LoVo (cell line): ENCODE measurements around the gene TMEM98.
"Not testable (repeated sequence)": the region's sequence is repeated elsewhere in the genome, so short reads cannot be mapped to it uniquely, and the experiment has no call there.

Experiments used
- DNase-seq: peaks from one replicate; pipeline ENCODE4 v3.0.0-alpha.2; 2016; ENCODE audit warnings: low spot score

Gene TMEM98

DNA sequence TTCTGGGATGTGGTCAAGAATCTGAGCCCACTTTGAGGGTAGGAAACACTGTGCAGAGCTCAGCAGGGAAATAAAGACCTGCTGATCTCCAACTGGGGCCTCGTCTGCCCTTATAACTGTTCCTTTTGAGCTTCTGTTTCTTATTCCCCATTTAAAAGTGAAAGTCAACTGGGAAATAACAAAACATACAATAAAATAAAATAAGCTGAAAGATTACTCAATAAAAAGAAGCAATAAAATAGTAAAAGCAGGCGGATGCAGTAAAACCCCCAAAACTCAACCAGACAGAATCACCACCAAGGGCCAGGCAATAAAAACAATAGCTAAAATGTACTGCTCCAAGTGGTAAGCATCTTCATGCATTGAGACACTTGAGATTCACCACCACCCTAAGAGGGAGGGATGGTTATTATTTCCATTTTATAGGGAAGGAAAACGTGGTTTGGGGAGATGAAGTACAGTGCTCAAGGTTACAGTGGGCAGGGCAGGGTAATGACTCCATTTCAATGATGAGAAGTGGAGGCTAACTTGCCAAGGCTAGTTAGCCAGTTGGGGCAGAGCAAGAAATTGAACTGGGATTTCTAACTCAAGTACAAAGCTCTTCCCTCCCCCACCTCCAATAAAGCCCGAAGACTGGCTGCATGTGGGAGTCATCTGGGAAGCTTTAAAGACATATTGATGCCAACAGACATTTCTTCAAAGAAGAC is 57.2 kb downstream of the TMEM98 start:
- DNase-seq, result no peak

DNA sequence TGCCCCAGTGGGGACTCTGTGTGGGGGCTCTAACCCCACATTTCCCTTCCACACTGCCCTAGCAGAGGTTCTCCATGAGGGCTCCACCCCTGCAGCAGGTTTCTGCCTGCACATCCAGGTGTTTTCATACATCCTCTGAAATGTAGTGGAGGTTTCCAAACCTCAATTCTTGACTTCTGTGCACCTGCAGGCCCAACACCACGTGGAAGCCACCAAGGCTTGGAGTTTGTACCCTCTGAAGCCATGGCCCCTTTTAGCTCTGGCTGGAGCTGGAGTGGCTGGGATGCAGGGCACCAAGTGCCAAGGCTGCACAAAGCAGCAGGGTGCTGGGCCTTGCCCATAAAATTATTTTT is 59.5 kb downstream of the TMEM98 start:
- DNase-seq, result not testable (repeated sequence)

DNA sequence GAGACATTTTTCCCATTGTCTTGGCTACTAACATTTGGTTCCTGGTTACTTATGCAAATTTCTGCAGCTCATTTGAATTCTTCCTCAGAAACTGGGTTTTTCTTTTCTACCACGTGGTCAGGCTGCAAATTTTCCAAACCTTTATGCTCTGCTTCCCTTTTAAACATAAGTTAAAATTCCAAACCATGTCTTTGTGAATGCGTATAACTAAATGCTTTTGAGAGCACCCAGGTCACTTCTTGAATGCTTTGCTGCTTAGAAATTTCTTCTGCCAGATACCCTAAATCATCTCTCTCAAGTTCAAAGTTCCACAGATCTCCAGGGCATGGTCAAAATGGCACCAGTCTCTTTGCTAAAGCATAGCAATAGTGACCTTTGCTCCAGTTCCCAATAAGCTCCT is 59.9 kb downstream of the TMEM98 start:
- DNase-seq, result not testable (repeated sequence)

DNA sequence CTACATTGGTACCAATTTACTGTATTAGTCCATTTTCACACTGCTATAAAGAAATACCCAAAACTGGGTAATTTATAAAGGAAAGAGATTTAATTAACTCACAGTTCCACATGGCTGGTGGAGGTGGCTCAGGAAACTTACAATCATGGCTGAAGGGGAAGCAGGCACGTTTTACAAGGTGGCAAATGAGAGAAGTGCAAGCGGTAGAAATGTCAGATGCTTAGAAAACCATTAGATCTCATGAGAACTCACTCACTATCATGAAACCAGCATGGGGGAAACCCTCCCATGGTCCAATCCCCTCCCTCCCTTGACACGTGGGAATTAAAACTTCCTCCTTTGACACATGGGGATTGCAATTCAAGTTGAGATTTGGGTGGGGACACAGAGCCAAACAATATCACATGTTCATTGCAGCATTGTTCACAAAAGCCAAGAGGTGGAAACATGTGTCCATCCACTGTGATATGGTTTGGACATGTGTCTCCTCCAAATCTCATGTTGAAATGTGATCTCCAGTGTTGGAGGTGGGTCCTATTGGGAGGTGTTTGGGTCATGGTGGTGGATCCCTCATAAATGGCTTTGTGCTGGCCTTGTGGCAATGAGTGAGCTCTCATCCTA is 60.6 kb downstream of the TMEM98 start:
- DNase-seq, result no peak

DNA sequence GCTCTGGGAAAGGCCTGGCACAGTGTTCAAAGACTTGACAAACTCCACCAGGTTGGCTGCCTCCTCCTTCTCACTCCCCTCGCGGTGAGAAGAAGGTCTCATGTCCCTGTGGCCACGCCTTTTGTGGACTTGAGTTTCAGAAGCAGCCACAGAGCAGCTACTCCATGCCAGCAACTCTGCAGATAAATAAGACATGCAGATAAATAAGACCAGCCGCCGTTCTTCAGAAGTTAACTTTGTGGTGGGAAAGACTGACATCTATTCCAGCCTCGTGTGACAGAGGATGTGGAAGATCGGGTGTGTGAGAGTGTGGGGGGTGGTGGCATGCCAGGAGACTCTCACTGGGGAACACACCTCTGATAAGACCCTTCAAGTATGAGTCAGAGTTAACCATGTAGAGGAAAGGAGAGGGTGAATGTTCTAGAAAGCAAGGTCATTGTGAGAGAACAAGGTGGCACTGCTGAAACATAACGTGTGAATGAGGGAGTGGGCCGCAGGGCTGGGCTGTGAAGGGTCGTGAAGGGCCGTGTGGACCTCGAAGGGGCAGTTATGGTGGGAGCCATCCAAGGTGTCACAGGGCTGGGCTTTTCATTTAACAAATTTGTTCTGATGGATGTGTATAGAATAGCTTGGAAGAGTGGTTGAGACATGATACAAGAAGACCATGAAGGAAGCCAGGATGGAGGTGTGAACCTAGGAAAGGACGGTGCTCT is 64.5 kb downstream of the TMEM98 start:
- no peak for DNase-seq

DNA sequence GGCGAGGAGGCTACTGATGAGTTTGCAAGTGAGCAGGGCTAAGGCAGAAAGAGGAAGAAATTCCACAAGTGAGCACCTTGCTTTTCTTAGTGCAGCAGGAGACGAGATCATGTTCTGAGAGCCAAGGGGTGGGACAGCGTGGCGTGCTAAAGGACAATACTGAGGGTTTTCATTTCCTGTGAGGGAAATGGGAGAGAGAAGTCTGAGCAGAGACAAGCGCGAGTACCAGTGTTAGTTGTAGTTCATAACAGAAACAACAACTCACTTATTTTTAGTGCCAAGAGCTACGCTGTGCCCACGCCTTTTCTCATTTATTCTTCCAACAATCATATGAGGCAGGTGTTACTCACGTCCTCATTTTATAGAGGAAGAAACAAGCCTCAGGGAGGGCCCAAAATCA is 66.0 kb downstream of the TMEM98 start:
- no peak for DNase-seq
